MCF 10A (cell line): Measurements from ENCODE around the gene OBI1. TPM values are rescaled to one million over a fixed set of nuclear protein-coding genes. Genes with fewer than 3 reads are reported as not detected.

Experiments
- BruUV-seq: library from RNA; stranded (reverse); fragments of 400-500 nt; replicated peaks from 2 replicates; lab custom pipeline; 2021; lab: Mats Ljungman, UMichigan
- CTCF ChIA-PET: fragments of 300-600 bp; sonication (Branson Sonifier 250); formaldehyde crosslinking; extraction: SDS; loops from one replicate; lab custom pipeline; 2021; ENCODE audit warnings: antibody characterized with exemption, inconsistent platforms; lab: Yijun Ruan, JAX
- POLR2A ChIA-PET: fragments of 300-600, 350-650 bp; sonication (Branson Sonifier 250); formaldehyde crosslinking; extraction: SDS; loops from one replicate; lab custom pipeline; 2020; ENCODE audit warnings: antibody characterized with exemption, inconsistent platforms; lab: Yijun Ruan, JAX
- DNase-seq: peaks from one replicate; pipeline ENCODE4 v3.0.0-alpha.2; 2018; ENCODE audit not compliant: unreplicated experiment
- H3K27ac Mint-ChIP-seq: one replicate; pipeline ENCODE4 v1.8.0; 2022; ENCODE audit warnings: mild to moderate bottlenecking, low read depth, mixed read lengths; ENCODE audit not compliant: unreplicated experiment
- H3K27me3 Mint-ChIP-seq: one replicate; pipeline ENCODE4 v1.8.0; 2022; ENCODE audit warnings: mixed read lengths; ENCODE audit not compliant: insufficient read depth, unreplicated experiment
- H3K36me3 Mint-ChIP-seq: one replicate; pipeline ENCODE4 v1.8.0; 2022; ENCODE audit warnings: mild to moderate bottlenecking, moderate library complexity, mixed read lengths; ENCODE audit not compliant: insufficient read depth, unreplicated experiment
- H3K4me1 Mint-ChIP-seq: one replicate; pipeline ENCODE4 v1.8.0; 2022; ENCODE audit warnings: mixed read lengths; ENCODE audit not compliant: insufficient read depth, unreplicated experiment
- H3K4me3 Mint-ChIP-seq: one replicate; pipeline ENCODE4 v1.8.0; 2022; ENCODE audit warnings: mild to moderate bottlenecking, moderate library complexity, mixed read lengths; ENCODE audit not compliant: unreplicated experiment
- H3K9me3 Mint-ChIP-seq: one replicate; pipeline ENCODE4 v1.8.0; 2022; ENCODE audit warnings: mixed read lengths; ENCODE audit not compliant: unreplicated experiment
- CTCF ChIP-seq: fragments of 200-600 bp; IDR thresholded peaks from one replicate; pipeline ENCODE4 v1.8.0; 2022; ENCODE audit warnings: antibody characterized with exemption, mild to moderate bottlenecking; ENCODE audit not compliant: unreplicated experiment
- intact Hi-C: fragments of 100-400 bp; cut with micrococcal nuclease; formaldehyde crosslinking; loops from 2 replicates; pipeline ENCODE4 v1.14.1; 2022
- total RNA-seq: library from RNA; stranded (reverse); gene quantifications from 2 replicates; pipeline ENCODE4 v1.2.3, GENCODE V29; 2022

Gene OBI1
- total RNA-seq, 1 experiment from 2014 or later, result 9.3 TPM

GRCh38 chr13:78623132-78623531, 35.8 kb downstream of the OBI1 start:
- Mint-ChIP-seq H3K4me1 (no peaks in the 10 kb centered on the region), H3K27me3 (no peaks in the 10 kb centered on the region), H3K9me3 (no peaks in the 10 kb centered on the region), H3K4me3 (no peak overlapping the region), H3K27ac (no peak overlapping the region), H3K36me3 (peaks cover 12% of the 10 kb centered on the region)
- POLR2A ChIA-PET, result no interaction called here
- no peak for TF ChIP-seq CTCF
- CTCF ChIA-PET, result interaction anchor here (0.6 kb wide), 2 partner anchors 18 to 135 kb away, joined by 3 to 4 read pairs; no protein-coding TSS in a partner anchor
- intact Hi-C loops, result no loop called here
- no peak for DNase-seq
- no TSS peak for BruUV-seq

GRCh38 chr13:78620936-78621470, 38.0 kb downstream of the OBI1 start:
- DNase-seq, result no peak
- H3K4me3 Mint-ChIP-seq, result no peak overlapping the region
- intact Hi-C loops, result no loop called here
- no peaks in the 10 kb centered on the region for H3K27me3 Mint-ChIP-seq
- no peak for TF ChIP-seq CTCF
- POLR2A ChIA-PET, result interaction anchor here (1.2 kb wide), 1 partner anchor 12 kb away, joined by 3 read pairs; no protein-coding TSS in a partner anchor
- H3K9me3 Mint-ChIP-seq, result no peaks in the 10 kb centered on the region
- CTCF ChIA-PET, result interaction anchor here (0.6 to 1.2 kb wide), 3 partner anchors 35 to 1641 kb away, joined by 3 read pairs; no protein-coding TSS in a partner anchor
- no peaks in the 10 kb centered on the region for H3K4me1 Mint-ChIP-seq
- H3K36me3 Mint-ChIP-seq, result peaks cover 26% of the 10 kb centered on the region
- no TSS peak for BruUV-seq
- no peak overlapping the region for H3K27ac Mint-ChIP-seq

- TF ChIP-seq CTCF, result no peak
- no peaks in the 10 kb centered on the region for H3K27me3 Mint-ChIP-seq
- H3K4me3 Mint-ChIP-seq, result no peak overlapping the region
- intact Hi-C loops, result no loop called here
- no peaks in the 10 kb centered on the region for H3K4me1 Mint-ChIP-seq
- peaks cover 32% of the 10 kb centered on the region for H3K36me3 Mint-ChIP-seq
- BruUV-seq, result no TSS peak
- H3K9me3 Mint-ChIP-seq, result no peaks in the 10 kb centered on the region
- no peak for DNase-seq
- H3K27ac Mint-ChIP-seq, result no peak overlapping the region
- ChIA-PET POLR2A (no interaction called here), CTCF (no interaction called here)
Observed at GRCh38 chr13:78618411-78618810, 40.5 kb downstream of the OBI1 start.

GRCh38 chr13:78611040-78611439, 47.9 kb downstream of the OBI1 start:
- Mint-ChIP-seq H3K36me3 (peaks cover 25% of the 10 kb centered on the region), H3K4me1 (peaks cover 9% of the 10 kb centered on the region), H3K27me3 (peaks cover 11% of the 10 kb centered on the region), H3K4me3 (no peak overlapping the region), H3K9me3 (no peaks in the 10 kb centered on the region), H3K27ac (no peak overlapping the region)
- POLR2A ChIA-PET, result no interaction called here
- DNase-seq, result no peak
- no peak for TF ChIP-seq CTCF
- BruUV-seq, result TSS peak; percentile 7
- intact Hi-C loops, result no loop called here
- CTCF ChIA-PET, result interaction anchor here (0.7 to 0.9 kb wide), 3 partner anchors 26 to 370 kb away, joined by 3 to 6 read pairs (median 3); no protein-coding TSS in a partner anchor
